ENCODE results near the gene UNC5B.

Gene UNC5B

GRCh38 chr10:71244431-71245419 is 32.4 kb downstream of the UNC5B start:
- H3K4me1 ChIP-seq (ENCODE audit: insufficient read depth, low read length), result peaks cover 3% of the 10 kb centered on the region
- no peak overlapping the region for H3K9ac ChIP-seq (ENCODE audit: low read depth, low read length)
- H3K36me3 ChIP-seq (ENCODE audit: insufficient read depth, low read length), result no peaks in the 10 kb centered on the region
- H3K9me3 ChIP-seq (ENCODE audit: control insufficient read depth, insufficient read depth, low read length), result no peaks in the 10 kb centered on the region

- Histone ChIP-seq H3K9ac (ENCODE audit: low read depth, low read length) (no peak overlapping the region), H3K9me3 (ENCODE audit: control insufficient read depth, insufficient read depth, low read length) (no peaks in the 10 kb centered on the region), H3K4me1 (ENCODE audit: insufficient read depth, low read length) (peaks cover 3% of the 10 kb centered on the region), H3K36me3 (ENCODE audit: insufficient read depth, low read length) (no peaks in the 10 kb centered on the region)
Observed at GRCh38 chr10:71245420-71246325, 33.3 kb downstream of the UNC5B start.

- Histone ChIP-seq H3K4me1 (ENCODE audit: insufficient read depth, low read length) (peaks cover 3% of the 10 kb centered on the region), H3K36me3 (ENCODE audit: insufficient read depth, low read length) (no peaks in the 10 kb centered on the region), H3K9ac (ENCODE audit: low read depth, low read length) (no peak overlapping the region), H3K9me3 (ENCODE audit: control insufficient read depth, insufficient read depth, low read length) (no peaks in the 10 kb centered on the region)
Observed at GRCh38 chr10:71246591-71247413, 34.4 kb downstream of the UNC5B start.

GRCh38 chr10:71247414-71247705 is 35.0 kb downstream of the UNC5B start:
- Histone ChIP-seq H3K4me1 (ENCODE audit: insufficient read depth, low read length) (peaks cover 3% of the 10 kb centered on the region), H3K9ac (ENCODE audit: low read depth, low read length) (no peak overlapping the region), H3K9me3 (ENCODE audit: control insufficient read depth, insufficient read depth, low read length) (no peaks in the 10 kb centered on the region), H3K36me3 (ENCODE audit: insufficient read depth, low read length) (no peaks in the 10 kb centered on the region)

- H3K36me3 ChIP-seq (ENCODE audit: insufficient read depth, low read length), result no peaks in the 10 kb centered on the region
- peaks cover 5% of the 10 kb centered on the region; the same call in 1 of the 2 replicates for H3K4me1 ChIP-seq (ENCODE audit: insufficient read depth, low read length)
- no peak overlapping the region for H3K9ac ChIP-seq (ENCODE audit: low read depth, low read length)
- H3K9me3 ChIP-seq (ENCODE audit: control insufficient read depth, insufficient read depth, low read length), result no peaks in the 10 kb centered on the region
Observed at GRCh38 chr10:71247804-71248203, 35.4 kb downstream of the UNC5B start.

- Histone ChIP-seq H3K36me3 (ENCODE audit: insufficient read depth, low read length) (no peaks in the 10 kb centered on the region), H3K9ac (ENCODE audit: low read depth, low read length) (no peak overlapping the region), H3K9me3 (ENCODE audit: control insufficient read depth, insufficient read depth, low read length) (no peaks in the 10 kb centered on the region), H3K4me1 (ENCODE audit: insufficient read depth, low read length) (peaks cover 6% of the 10 kb centered on the region)
Observed at GRCh38 chr10:71248210-71248609, 35.8 kb downstream of the UNC5B start.

- H3K4me1 ChIP-seq (ENCODE audit: insufficient read depth, low read length), result peaks cover 21% of the 10 kb centered on the region
Observed at GRCh38 chr10:71249996-71250395, 37.6 kb downstream of the UNC5B start.

GRCh38 chr10:71250405-71250804 is 38.0 kb downstream of the UNC5B start:
- Histone ChIP-seq H3K36me3 (ENCODE audit: insufficient read depth, low read length) (no peaks in the 10 kb centered on the region), H3K9me3 (ENCODE audit: control insufficient read depth, insufficient read depth, low read length) (no peaks in the 10 kb centered on the region), H3K4me1 (ENCODE audit: insufficient read depth, low read length) (peaks cover 18% of the 10 kb centered on the region), H3K9ac (ENCODE audit: low read depth, low read length) (no peak overlapping the region)

More at GRCh38 chr10:71249996-71250395, 37.6 kb downstream of the UNC5B start:
- H3K9ac ChIP-seq (ENCODE audit: low read depth, low read length), result no peak overlapping the region
- H3K9me3 ChIP-seq (ENCODE audit: control insufficient read depth, insufficient read depth, low read length), result no peaks in the 10 kb centered on the region
- no peaks in the 10 kb centered on the region for H3K36me3 ChIP-seq (ENCODE audit: insufficient read depth, low read length)

GRCh38 chr10:71250842-71251241 is 38.5 kb downstream of the UNC5B start:
- Histone ChIP-seq H3K9me3 (ENCODE audit: control insufficient read depth, insufficient read depth, low read length) (no peaks in the 10 kb centered on the region), H3K36me3 (ENCODE audit: insufficient read depth, low read length) (no peaks in the 10 kb centered on the region), H3K4me1 (ENCODE audit: insufficient read depth, low read length) (peaks cover 18% of the 10 kb centered on the region), H3K9ac (ENCODE audit: low read depth, low read length) (no peak overlapping the region)

GRCh38 chr10:71251319-71251718 is 38.9 kb downstream of the UNC5B start:
- Histone ChIP-seq H3K9me3 (ENCODE audit: control insufficient read depth, insufficient read depth, low read length) (no peaks in the 10 kb centered on the region), H3K9ac (ENCODE audit: low read depth, low read length) (no peak overlapping the region), H3K4me1 (ENCODE audit: insufficient read depth, low read length) (peaks cover 18% of the 10 kb centered on the region), H3K36me3 (ENCODE audit: insufficient read depth, low read length) (no peaks in the 10 kb centered on the region)

GRCh38 chr10:71252220-71252619 is 39.9 kb downstream of the UNC5B start:
- Histone ChIP-seq H3K36me3 (ENCODE audit: insufficient read depth, low read length) (no peaks in the 10 kb centered on the region), H3K9ac (ENCODE audit: low read depth, low read length) (no peak overlapping the region), H3K9me3 (ENCODE audit: control insufficient read depth, insufficient read depth, low read length) (no peaks in the 10 kb centered on the region), H3K4me1 (ENCODE audit: insufficient read depth, low read length) (peaks cover 18% of the 10 kb centered on the region)

GRCh38 chr10:71253981-71254818 is 41.8 kb downstream of the UNC5B start:
- H3K9ac ChIP-seq (ENCODE audit: low read depth, low read length), result no peak overlapping the region
- H3K4me1 ChIP-seq (ENCODE audit: insufficient read depth, low read length), result peaks cover 18% of the 10 kb centered on the region
- H3K36me3 ChIP-seq (ENCODE audit: insufficient read depth, low read length), result no peaks in the 10 kb centered on the region
- no peaks in the 10 kb centered on the region for H3K9me3 ChIP-seq (ENCODE audit: control insufficient read depth, insufficient read depth, low read length)

- H3K4me1 ChIP-seq (ENCODE audit: insufficient read depth, low read length), result peaks cover 18% of the 10 kb centered on the region
- no peak overlapping the region for H3K9ac ChIP-seq (ENCODE audit: low read depth, low read length)
- H3K36me3 ChIP-seq (ENCODE audit: insufficient read depth, low read length), result no peaks in the 10 kb centered on the region
- no peaks in the 10 kb centered on the region for H3K9me3 ChIP-seq (ENCODE audit: control insufficient read depth, insufficient read depth, low read length)
Observed at GRCh38 chr10:71254834-71255549, 42.6 kb downstream of the UNC5B start.
